GM19397 (cell line): Measurements from ENCODE around the gene CHP1.
A peak's percentile ranks its signal among the peaks of the same experiment; 100 is the strongest.
"Not testable (repeated sequence)": the region's sequence is repeated elsewhere in the genome, so short reads cannot be mapped to it uniquely, and the experiment has no call there.

Experiments
- ATAC-seq: cut with Tn5 transposase; IDR thresholded peaks from one replicate; pipeline ENCODE4 v1.9.1; 2021; ENCODE audit warnings: mild to moderate bottlenecking, moderate library complexity; ENCODE audit not compliant: unreplicated experiment

The CHP1 gene

GRCh38 chr15:41256103-41256502 is 25.0 kb downstream of the CHP1 start:
- no peak for ATAC-seq

GRCh38 chr15:41256577-41257038 is 25.5 kb downstream of the CHP1 start:
- no peak for ATAC-seq

- no peak for ATAC-seq
These were observed 27.8 kb downstream of the CHP1 start for GRCh38 chr15:41258750-41259471.

- ATAC-seq, result no peak
These were observed 28.6 kb downstream of the CHP1 start for GRCh38 chr15:41259546-41260189.

- not testable (repeated sequence) for ATAC-seq
These were observed 29.9 kb downstream of the CHP1 start for GRCh38 chr15:41260924-41261323.

- ATAC-seq, result no peak
These were observed 31.5 kb downstream of the CHP1 start for GRCh38 chr15:41262571-41262970.

GRCh38 chr15:41263891-41264351 is 32.9 kb downstream of the CHP1 start:
- no peak for ATAC-seq

GRCh38 chr15:41269887-41270286 is 38.8 kb downstream of the CHP1 start:
- ATAC-seq, result no peak

GRCh38 chr15:41276831-41277230 is 45.8 kb downstream of the CHP1 start:
- no peak for ATAC-seq

GRCh38 chr15:41278319-41278718 is 47.3 kb downstream of the CHP1 start:
- ATAC-seq, result no peak

GRCh38 chr15:41279535-41280283 is 48.6 kb downstream of the CHP1 start:
- ATAC-seq, result no peak

- no peak for ATAC-seq
These were observed 50.2 kb downstream of the CHP1 start for GRCh38 chr15:41281236-41281635.

- ATAC-seq, result not testable (repeated sequence)
These were observed 51.4 kb downstream of the CHP1 start for GRCh38 chr15:41282436-41282835.

GRCh38 chr15:41282980-41283652 is 52.0 kb downstream of the CHP1 start:
- not testable (repeated sequence) for ATAC-seq

- ATAC-seq, result peak; percentile 96
These were observed 52.8 kb downstream of the CHP1 start for GRCh38 chr15:41283653-41284426.

- ATAC-seq, result no peak
These were observed 53.5 kb downstream of the CHP1 start for GRCh38 chr15:41284427-41285177.

GRCh38 chr15:41285285-41285684 is 54.2 kb downstream of the CHP1 start:
- ATAC-seq, result no peak

GRCh38 chr15:41286665-41287333 is 55.7 kb downstream of the CHP1 start:
- no peak for ATAC-seq

- no peak for ATAC-seq
These were observed 57.4 kb downstream of the CHP1 start for GRCh38 chr15:41288464-41288863.
